GM23338 (cell line): Measurements from ENCODE around the gene PNPLA2. TPM values are rescaled to one million over a fixed set of nuclear protein-coding genes. Genes with fewer than 3 reads are reported as not detected.

Experiments
- ATAC-seq: fragments of 200-7000 bp; cut with Tn5 transposase; 3 replicates; pipeline ENCODE4 v1.9.1; 2020
- DNase-seq: peaks from one replicate; pipeline ENCODE4 v3.0.0-alpha.2; 2015; ENCODE audit warnings: low spot score
- H2AFZ ChIP-seq: fragments of 200-600 bp; sonication (generic); 2 replicates; pipeline ENCODE4 v1.8.0; 2016; ENCODE audit warnings: antibody characterized with exemption, mild to moderate bottlenecking, moderate library complexity
- H3F3A ChIP-seq: fragments of 200-600 bp; sonication (generic); replicated peaks from 2 replicates; pipeline ENCODE4 v1.8.0; 2017; ENCODE audit warnings: antibody characterized with exemption, mixed run types, low read depth
- H3K27ac ChIP-seq: fragments of 200-600 bp; sonication (generic); 2 replicates; pipeline ENCODE4 v1.6.1; 2016; ENCODE audit warnings: low read depth
- H3K27me3 ChIP-seq: fragments of 200-600 bp; sonication (generic); 2 replicates; pipeline ENCODE4 v1.8.0; 2016; ENCODE audit warnings: mild to moderate bottlenecking, mixed run types, moderate library complexity; ENCODE audit not compliant: insufficient read depth
- H3K36me3 ChIP-seq: fragments of 200-600 bp; sonication (generic); 2 replicates; pipeline ENCODE4 v1.8.0; 2016; ENCODE audit warnings: mild to moderate bottlenecking; ENCODE audit not compliant: insufficient read depth
- H3K4me1 ChIP-seq: fragments of 200-600 bp; sonication (generic); 2 replicates; pipeline ENCODE4 v1.8.0; 2016; ENCODE audit warnings: mild to moderate bottlenecking, moderate library complexity; ENCODE audit not compliant: insufficient read depth
- H3K4me2 ChIP-seq: fragments of 200-600 bp; sonication (generic); 2 replicates; pipeline ENCODE4 v1.7.1; 2017; ENCODE audit warnings: mixed run types
- H3K4me3 ChIP-seq: fragments of 200-600 bp; sonication (generic); 2 replicates; pipeline ENCODE4 v1.6.1; 2016; ENCODE audit warnings: mixed run types
- H3K79me2 ChIP-seq: fragments of 200-600 bp; sonication (generic); replicated peaks from 2 replicates; pipeline ENCODE4 v1.8.0; 2017; ENCODE audit warnings: mild to moderate bottlenecking; ENCODE audit not compliant: insufficient read depth
- H3K9me2 ChIP-seq: fragments of 200-600 bp; sonication (generic); 2 replicates; pipeline ENCODE4 v1.8.0; 2017; ENCODE audit not compliant: insufficient read depth
- H4K20me1 ChIP-seq: fragments of 200-600 bp; sonication (generic); replicated peaks from 2 replicates; pipeline ENCODE4 v1.8.0; 2017; ENCODE audit warnings: mild to moderate bottlenecking; ENCODE audit not compliant: insufficient read depth
- H3K27ac Mint-ChIP-seq: 2 replicates; pipeline ENCODE4 v1.8.0; 2020; ENCODE audit warnings: inconsistent platforms, mild to moderate bottlenecking, moderate library complexity, mixed read lengths
- H3K27me3 Mint-ChIP-seq: 3 replicates; pipeline ENCODE4 v1.8.0; 2022; ENCODE audit warnings: low read depth, mild to moderate bottlenecking, moderate library complexity, mixed read lengths, inconsistent platforms; ENCODE audit not compliant: insufficient read depth, poor library complexity
- H3K36me3 Mint-ChIP-seq: 3 replicates; pipeline ENCODE4 v1.8.0; 2021; ENCODE audit warnings: low read depth, mild to moderate bottlenecking, inconsistent platforms, moderate library complexity, mixed read lengths
- H3K4me1 Mint-ChIP-seq: 3 replicates; pipeline ENCODE4 v1.8.0; 2020; ENCODE audit warnings: mild to moderate bottlenecking, inconsistent platforms, mixed read lengths
- H3K4me3 Mint-ChIP-seq: 3 replicates; pipeline ENCODE4 v1.8.0; 2021; ENCODE audit warnings: moderate library complexity, mild to moderate bottlenecking, inconsistent platforms, mixed read lengths
- H3K9me3 Mint-ChIP-seq: 3 replicates; pipeline ENCODE4 v1.8.0; 2020; ENCODE audit warnings: moderate library complexity, mild to moderate bottlenecking, inconsistent platforms, mixed read lengths
- CREB1 ChIP-seq: fragments of 250-450 bp; sonication (Bioruptor Pico); IDR thresholded peaks from 2 replicates; pipeline ENCODE4 v1.5.0; 2020; ENCODE audit warnings: low read depth, mild to moderate bottlenecking, moderate library complexity
- EZH2 ChIP-seq: fragments of 200-600 bp; sonication (generic); IDR thresholded peaks from one replicate; pipeline ENCODE4 v1.8.0; 2017; ENCODE audit warnings: antibody characterized with exemption, mild to moderate bottlenecking, low read depth; ENCODE audit not compliant: unreplicated experiment
- EZH2phosphoT487 ChIP-seq: fragments of 200-600 bp; sonication (generic); IDR thresholded peaks from one replicate; pipeline ENCODE4 v1.8.1; 2018; ENCODE audit warnings: antibody characterized with exemption; ENCODE audit not compliant: unreplicated experiment
- JUNB ChIP-seq: IDR thresholded peaks from one replicate; pipeline ENCODE4 v1.6.1; 2016; ENCODE audit warnings: antibody characterized with exemption; ENCODE audit not compliant: unreplicated experiment
- NANOG ChIP-seq: IDR thresholded peaks from 2 replicates; pipeline ENCODE4 v1.6.1; 2016; ENCODE audit warnings: antibody characterized with exemption, borderline replicate concordance
- POLR2AphosphoS5 ChIP-seq: IDR thresholded peaks from 2 replicates; pipeline ENCODE4 v1.6.1; 2016; ENCODE audit warnings: antibody characterized with exemption, low read depth
- REST ChIP-seq: IDR thresholded peaks from one replicate; pipeline ENCODE4 v1.6.1; 2018; ENCODE audit warnings: antibody characterized with exemption; ENCODE audit not compliant: unreplicated experiment
- STAT1 ChIP-seq: IDR thresholded peaks from one replicate; pipeline ENCODE4 v1.6.1; 2016; ENCODE audit warnings: antibody characterized with exemption; ENCODE audit not compliant: unreplicated experiment
- ZNF114 ChIP-seq: fragments of 250-450 bp; sonication (Bioruptor Pico); IDR thresholded peaks from 2 replicates; pipeline ENCODE4 v1.5.0; 2020; ENCODE audit warnings: mild to moderate bottlenecking, moderate library complexity
- ZNF331 ChIP-seq: fragments of 250-450 bp; sonication (Bioruptor Pico); IDR thresholded peaks from 2 replicates; pipeline ENCODE4 v1.5.0; 2020; ENCODE audit warnings: low read depth, mild to moderate bottlenecking, moderate library complexity
- polyA plus RNA-seq: library from polyadenylated mRNA; unstranded; fragments of >200 nt; fragmentation: Nextera tagmentation; extraction: Ambion mirVana; gene quantifications from 2 replicates; pipeline ENCODE4 v1.2.1, GENCODE V29; 2016
- total RNA-seq: library from RNA; depleted of rRNA; stranded (reverse); fragments of >200 nt; shearing (Covaris generic); gene quantifications from 2 replicates; pipeline ENCODE4 v1.2.3, GENCODE V29; 2014
- TF ChIP-seq, protein P1 (sequence below): IDR thresholded peaks from 2 replicates; pipeline ENCODE4 v1.6.1; 2016; ENCODE audit warnings: antibody characterized with exemption
- TF ChIP-seq, protein P2 (sequence below), 2 experiments: fragments of 200-600 bp in 1 of 2; sonication (generic) in 1 of 2; conservative IDR thresholded peaks; 2 replicates each; pipeline versions ENCODE4 v1.5.1 to v1.6.1; 2016 to 2017; ENCODE audit warnings: antibody characterized with exemption in 2 of 2, low read depth in 2 of 2, mild to moderate bottlenecking in 2 of 2, moderate library complexity in 1 of 2

Gene PNPLA2
- total and polyA plus RNA-seq, 2 experiments from 2014 or later, result 31.1 to 45.6 TPM

DNA sequence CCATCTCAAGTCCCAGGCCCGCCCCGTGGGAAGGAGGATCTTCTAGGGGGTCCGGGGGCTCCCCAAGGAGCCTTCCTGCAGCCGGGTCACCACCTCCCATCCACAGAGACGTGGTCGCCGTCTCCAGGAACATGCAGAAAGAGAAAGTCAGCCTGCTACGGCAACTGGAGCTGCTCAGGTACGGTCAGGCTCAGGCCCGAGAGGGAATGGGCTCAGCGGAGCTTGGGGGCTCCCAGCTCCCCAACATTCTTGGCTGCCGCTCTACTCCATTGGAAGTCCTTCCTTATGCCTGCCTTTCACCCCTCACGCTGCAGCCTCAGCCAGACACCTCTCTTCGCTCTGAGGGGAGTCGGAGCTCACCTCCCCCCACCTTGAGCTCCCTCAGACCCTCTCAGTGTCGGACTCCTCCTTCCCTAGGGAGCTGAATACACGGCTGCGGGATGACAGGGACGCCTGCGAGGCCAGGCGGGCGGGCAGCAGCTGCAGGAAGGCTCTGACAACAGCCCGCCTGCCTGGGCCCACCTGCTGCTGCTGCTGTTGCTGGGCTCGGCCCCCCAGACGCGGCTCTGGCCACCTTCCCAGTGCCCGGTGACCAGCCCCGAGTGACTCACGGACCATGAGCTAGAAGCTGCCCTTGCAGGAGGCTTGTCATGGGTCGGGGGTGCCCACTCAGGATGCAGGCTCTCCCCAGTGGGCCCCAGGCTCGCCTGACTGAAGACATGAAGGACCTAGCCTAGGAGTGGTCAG is 12.6 kb downstream of the PNPLA2 start (continued):
- TF ChIP-seq EZH2phosphoT487, result no peak
- TF ChIP-seq STAT1, result no peak
- TF ChIP-seq NANOG, result no peak
- no peak for TF ChIP-seq POLR2AphosphoS5
- no peak for TF ChIP-seq EZH2

- TF ChIP-seq ZNF331 (no peak), EZH2 (peak; percentile 24)
- H3K27ac Mint-ChIP-seq, result no peak overlapping the region
- H3K36me3 Mint-ChIP-seq, result no peaks in the 10 kb centered on the region
- peaks cover 10% of the 10 kb centered on the region; the same call in 1 of the 2 replicates for H4K20me1 ChIP-seq
- no peaks in the 10 kb centered on the region for H3K9me2 ChIP-seq
- peaks cover 28% of the 10 kb centered on the region for H3K27me3 ChIP-seq
- H2AFZ ChIP-seq, result no peak overlapping the region
- peak overlapping the region; percentile 98 for H3K4me2 ChIP-seq
- peak overlapping the region; percentile 89 for H3K4me3 ChIP-seq
- DNase-seq (no peak), ATAC-seq (no peak)
- 0 out of 2 replicates have a peak, but pooled peaks cover 5% of the 10 kb centered on the region for H3K79me2 ChIP-seq
- no peak overlapping the region for H3K27ac ChIP-seq
- H3K4me1 Mint-ChIP-seq, result peaks cover 43% of the 10 kb centered on the region
- no peaks in the 10 kb centered on the region; the same call in 2 of the 3 replicates for H3K9me3 Mint-ChIP-seq
- H3K27me3 Mint-ChIP-seq, result peaks cover 59% of the 10 kb centered on the region
- no peaks in the 10 kb centered on the region for H3K36me3 ChIP-seq
- H3F3A ChIP-seq, result peaks cover 26% of the 10 kb centered on the region
- H3K4me1 ChIP-seq, result peaks cover 34% of the 10 kb centered on the region
- peak overlapping the region; percentile 70 for H3K4me3 Mint-ChIP-seq
Measured at GRCh38 chr11:831961-832528, 13.3 kb downstream of the PNPLA2 start.

GRCh38 chr11:832529-833113 is 13.9 kb downstream of the PNPLA2 start, which contains the start of gene CD151:
TSS of gene CD151 (plus strand) at chr11:832952. CDS start at chr11:836070, 3,118 bp downstream.
- Histone ChIP-seq H3K4me1 (peaks cover 34% of the 10 kb centered on the region), H3K27me3 (peaks cover 28% of the 10 kb centered on the region), H3K4me3 (peak within 1 kb of the TSS; percentile 89), H3K36me3 (no peaks in the 10 kb centered on the region), H3K27ac (no peak within 1 kb of the TSS), H3K4me2 (peak within 1 kb of the TSS; percentile 98), H2AFZ (no peak within 1 kb of the TSS), H4K20me1 (peaks cover 14% of the 10 kb centered on the region; the same call in 1 of the 2 replicates), H3F3A (peaks cover 26% of the 10 kb centered on the region), H3K9me2 (no peaks in the 10 kb centered on the region), H3K79me2 (0 out of 2 replicates have a peak, but pooled peaks cover 5% of the 10 kb centered on the region)
- Mint-ChIP-seq H3K9me3 (no peaks in the 10 kb centered on the region; the same call in 2 of the 3 replicates), H3K4me1 (peaks cover 42% of the 10 kb centered on the region), H3K4me3 (peak within 1 kb of the TSS; percentile 73), H3K36me3 (peaks cover 3% of the 10 kb centered on the region; the same call in 2 of the 3 replicates), H3K27me3 (peaks cover 56% of the 10 kb centered on the region), H3K27ac (no peak within 1 kb of the TSS)
- DNase-seq, result peak; percentile 82
- peak; percentile 22 for ATAC-seq
- no peak for TF ChIP-seq STAT1
- TF ChIP-seq EZH2phosphoT487, result no peak
- no peak for TF ChIP-seq NANOG
- TF ChIP-seq, protein P1, sequence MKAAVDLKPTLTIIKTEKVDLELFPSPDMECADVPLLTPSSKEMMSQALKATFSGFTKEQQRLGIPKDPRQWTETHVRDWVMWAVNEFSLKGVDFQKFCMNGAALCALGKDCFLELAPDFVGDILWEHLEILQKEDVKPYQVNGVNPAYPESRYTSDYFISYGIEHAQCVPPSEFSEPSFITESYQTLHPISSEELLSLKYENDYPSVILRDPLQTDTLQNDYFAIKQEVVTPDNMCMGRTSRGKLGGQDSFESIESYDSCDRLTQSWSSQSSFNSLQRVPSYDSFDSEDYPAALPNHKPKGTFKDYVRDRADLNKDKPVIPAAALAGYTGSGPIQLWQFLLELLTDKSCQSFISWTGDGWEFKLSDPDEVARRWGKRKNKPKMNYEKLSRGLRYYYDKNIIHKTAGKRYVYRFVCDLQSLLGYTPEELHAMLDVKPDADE, result no peak
- no peak for TF ChIP-seq JUNB
- TF ChIP-seq EZH2, result no peak
- no peak for TF ChIP-seq REST
- TF ChIP-seq CREB1 (CRISPR knock-in tag), result no peak
- TF ChIP-seq ZNF331, result no peak
- TF ChIP-seq, protein P2, sequence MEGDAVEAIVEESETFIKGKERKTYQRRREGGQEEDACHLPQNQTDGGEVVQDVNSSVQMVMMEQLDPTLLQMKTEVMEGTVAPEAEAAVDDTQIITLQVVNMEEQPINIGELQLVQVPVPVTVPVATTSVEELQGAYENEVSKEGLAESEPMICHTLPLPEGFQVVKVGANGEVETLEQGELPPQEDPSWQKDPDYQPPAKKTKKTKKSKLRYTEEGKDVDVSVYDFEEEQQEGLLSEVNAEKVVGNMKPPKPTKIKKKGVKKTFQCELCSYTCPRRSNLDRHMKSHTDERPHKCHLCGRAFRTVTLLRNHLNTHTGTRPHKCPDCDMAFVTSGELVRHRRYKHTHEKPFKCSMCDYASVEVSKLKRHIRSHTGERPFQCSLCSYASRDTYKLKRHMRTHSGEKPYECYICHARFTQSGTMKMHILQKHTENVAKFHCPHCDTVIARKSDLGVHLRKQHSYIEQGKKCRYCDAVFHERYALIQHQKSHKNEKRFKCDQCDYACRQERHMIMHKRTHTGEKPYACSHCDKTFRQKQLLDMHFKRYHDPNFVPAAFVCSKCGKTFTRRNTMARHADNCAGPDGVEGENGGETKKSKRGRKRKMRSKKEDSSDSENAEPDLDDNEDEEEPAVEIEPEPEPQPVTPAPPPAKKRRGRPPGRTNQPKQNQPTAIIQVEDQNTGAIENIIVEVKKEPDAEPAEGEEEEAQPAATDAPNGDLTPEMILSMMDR (conservative IDR thresholded peaks at IDR 0.05; ENCODE audit: low read depth in 2 of 2), result 0 out of 4 replicates have a peak, but pooled peaks of 1 of the 2 experiments have one; percentile 0
- TF ChIP-seq ZNF114 (CRISPR knock-in tag), result no peak
